Vagina (tissue), 2 donors: Measurements from ENCODE around the gene SIGLEC1.

Experiments used
- POLR2A ChIP-seq, 2 donors: fragments of 450-650 bp; IDR thresholded peaks; one replicate each; pipeline ENCODE4 v1.6.1; 2017; ENCODE audit warnings: antibody characterized with exemption in 2 of 2, mild to moderate bottlenecking in 2 of 2, moderate library complexity in 2 of 2
- POLR2AphosphoS5 ChIP-seq, 2 donors: sonication (generic); formaldehyde crosslinking; IDR thresholded peaks; one replicate each; pipeline ENCODE4 v1.9.0; 2017; ENCODE audit warnings: antibody characterized with exemption in 2 of 2, mild to moderate bottlenecking in 2 of 2, low read depth in 1 of 2; ENCODE audit not compliant: insufficient read depth in 1 of 2
- TF ChIP-seq, protein P1 (sequence below), 3 experiments: fragments of 450-650 bp in 2 of 3; fragments of 200-600 bp in 1 of 3; sonication (generic) in 1 of 3; IDR thresholded peaks; one replicate each; pipeline ENCODE4 v1.5.1; 2017 to 2019; ENCODE audit warnings: antibody characterized with exemption in 3 of 3, mild to moderate bottlenecking in 2 of 3, moderate library complexity in 2 of 3

DNA sequence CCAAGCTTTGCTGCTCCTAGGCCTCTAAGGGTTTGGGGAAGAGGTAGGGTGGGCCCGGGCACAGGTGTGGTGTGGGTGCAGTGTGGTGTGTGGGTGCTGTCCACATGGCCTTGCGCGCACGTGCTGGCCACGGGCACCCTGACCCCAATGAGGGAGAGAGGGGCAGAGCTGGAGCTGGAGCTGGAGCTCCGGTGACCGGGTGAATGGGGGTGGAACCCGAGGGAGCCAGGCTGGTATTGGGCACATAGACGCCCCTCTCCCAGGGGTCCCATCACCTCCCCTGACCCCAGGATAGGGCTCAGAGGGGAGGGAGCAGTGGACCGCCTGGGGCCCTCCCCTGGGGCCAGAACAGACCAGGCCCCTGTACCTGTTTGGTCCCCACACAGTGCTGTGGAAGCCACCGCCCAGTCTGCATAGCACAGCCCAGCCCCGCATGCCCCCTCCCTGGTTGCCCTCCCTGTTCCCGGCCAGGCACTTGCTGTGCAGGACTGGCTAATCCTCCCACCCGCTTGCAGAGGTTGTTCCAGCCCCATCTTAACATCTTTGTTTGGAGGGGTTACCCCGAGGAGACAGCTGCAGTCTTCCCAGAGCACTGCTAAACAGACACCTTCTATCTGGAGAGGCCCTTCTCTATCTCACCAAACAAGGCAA, 31.6 kb downstream of the SIGLEC1 start:
- TF ChIP-seq, protein P1, sequence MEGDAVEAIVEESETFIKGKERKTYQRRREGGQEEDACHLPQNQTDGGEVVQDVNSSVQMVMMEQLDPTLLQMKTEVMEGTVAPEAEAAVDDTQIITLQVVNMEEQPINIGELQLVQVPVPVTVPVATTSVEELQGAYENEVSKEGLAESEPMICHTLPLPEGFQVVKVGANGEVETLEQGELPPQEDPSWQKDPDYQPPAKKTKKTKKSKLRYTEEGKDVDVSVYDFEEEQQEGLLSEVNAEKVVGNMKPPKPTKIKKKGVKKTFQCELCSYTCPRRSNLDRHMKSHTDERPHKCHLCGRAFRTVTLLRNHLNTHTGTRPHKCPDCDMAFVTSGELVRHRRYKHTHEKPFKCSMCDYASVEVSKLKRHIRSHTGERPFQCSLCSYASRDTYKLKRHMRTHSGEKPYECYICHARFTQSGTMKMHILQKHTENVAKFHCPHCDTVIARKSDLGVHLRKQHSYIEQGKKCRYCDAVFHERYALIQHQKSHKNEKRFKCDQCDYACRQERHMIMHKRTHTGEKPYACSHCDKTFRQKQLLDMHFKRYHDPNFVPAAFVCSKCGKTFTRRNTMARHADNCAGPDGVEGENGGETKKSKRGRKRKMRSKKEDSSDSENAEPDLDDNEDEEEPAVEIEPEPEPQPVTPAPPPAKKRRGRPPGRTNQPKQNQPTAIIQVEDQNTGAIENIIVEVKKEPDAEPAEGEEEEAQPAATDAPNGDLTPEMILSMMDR (IDR thresholded peaks at IDR 0.05) = no peak
- TF ChIP-seq POLR2AphosphoS5 (IDR thresholded peaks at IDR 0.05; ENCODE audit: insufficient read depth in 1 of 2, low read depth in 1 of 2) = no peak
- no peak for TF ChIP-seq POLR2A (IDR thresholded peaks at IDR 0.05)
